Stomach smooth muscle (tissue), 2 donors: ENCODE results near the gene CASTOR2.
"Not testable (repeated sequence)": the region's sequence is repeated elsewhere in the genome, so short reads cannot be mapped to it uniquely, and the experiment has no call there.

Experiments
- H3K27ac ChIP-seq: one replicate; pipeline ENCODE4 v1.7.0; 2013; ENCODE audit warnings: mild to moderate bottlenecking, low read length, inconsistent platforms
- H3K27me3 ChIP-seq, 2 donors: one replicate each; pipeline ENCODE4 v1.7.0; 2013; ENCODE audit warnings: low read length in 2 of 2; ENCODE audit not compliant: insufficient read depth in 2 of 2, control insufficient read depth in 1 of 2
- H3K36me3 ChIP-seq, 2 donors: one replicate each; pipeline ENCODE4 v1.7.0; 2013; ENCODE audit warnings: low read length in 2 of 2; ENCODE audit not compliant: control insufficient read depth in 2 of 2, insufficient read depth in 2 of 2
- H3K4me1 ChIP-seq: one replicate; pipeline ENCODE4 v1.7.0; 2013; ENCODE audit warnings: low read length; ENCODE audit not compliant: control insufficient read depth, insufficient read depth
- H3K4me3 ChIP-seq, 2 donors: one replicate each; pipeline ENCODE4 v1.7.0; 2013; ENCODE audit warnings: low read length in 2 of 2
- H3K9ac ChIP-seq, 2 donors: one replicate each; pipeline ENCODE4 v1.7.0; 2013; ENCODE audit warnings: low read length in 2 of 2, mild to moderate bottlenecking in 1 of 2
- H3K9me3 ChIP-seq, 2 donors: one replicate each; pipeline ENCODE4 v1.7.0; 2013; ENCODE audit warnings: low read length in 2 of 2; ENCODE audit not compliant: control insufficient read depth in 2 of 2
- donor health status: healthy.
- donor health status: Pancreatic carcinoma.

The CASTOR2 gene

DNA sequence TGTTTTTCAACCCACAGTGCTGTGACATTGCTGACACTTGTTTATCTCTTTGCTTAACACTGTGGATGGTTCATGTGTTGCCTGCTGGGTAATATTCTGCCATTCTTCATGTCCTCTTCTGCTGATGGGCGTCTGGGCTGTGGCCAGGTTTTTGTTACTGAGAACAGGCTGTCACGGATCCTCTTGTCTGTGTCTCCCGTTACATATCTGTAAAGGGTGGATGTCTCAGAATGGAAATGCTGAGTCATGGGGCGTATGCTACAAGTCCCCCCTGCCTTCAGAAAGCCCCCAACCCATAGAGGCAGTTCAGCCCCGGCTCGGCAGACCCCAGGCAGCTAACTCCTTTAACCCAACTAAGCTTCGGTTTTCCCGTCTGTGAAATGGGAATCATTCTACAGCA, 33.3 kb downstream of the CASTOR2 start:
- H3K27ac ChIP-seq, H3K4me3 ChIP-seq, H3K9ac ChIP-seq, H3K4me1 ChIP-seq, H3K36me3 ChIP-seq, H3K27me3 ChIP-seq, H3K9me3 ChIP-seq: not testable (repeated sequence)

- not testable (repeated sequence) for H3K9ac ChIP-seq, H3K4me3 ChIP-seq, H3K9me3 ChIP-seq, H3K4me1 ChIP-seq, H3K27me3 ChIP-seq, H3K36me3 ChIP-seq, H3K27ac ChIP-seq
Measured at GRCh38 chr7:75001356-75001755, 36.9 kb downstream of the CASTOR2 start.

- Histone ChIP-seq H3K4me1 (no peaks in the 10 kb centered on the region), H3K27ac (no peak overlapping the region), H3K9ac (no peak overlapping the region), H3K27me3 (no peaks in the 10 kb centered on the region), H3K4me3 (no peak overlapping the region), H3K9me3 (no peaks in the 10 kb centered on the region), H3K36me3 (no peaks in the 10 kb centered on the region)
Measured at GRCh38 chr7:75010036-75010435, 45.5 kb downstream of the CASTOR2 start.

- H3K4me3 ChIP-seq = no peak overlapping the region
- H3K27ac ChIP-seq = no peak overlapping the region
- H3K27me3 ChIP-seq = no peaks in the 10 kb centered on the region
- no peaks in the 10 kb centered on the region for H3K9me3 ChIP-seq
- H3K9ac ChIP-seq = no peak overlapping the region
- no peaks in the 10 kb centered on the region for H3K4me1 ChIP-seq
- H3K36me3 ChIP-seq = peaks cover 3 to 12% of the 10 kb centered on the region in 2 donors
Measured at GRCh38 chr7:75017832-75018231, 53.3 kb downstream of the CASTOR2 start.

DNA sequence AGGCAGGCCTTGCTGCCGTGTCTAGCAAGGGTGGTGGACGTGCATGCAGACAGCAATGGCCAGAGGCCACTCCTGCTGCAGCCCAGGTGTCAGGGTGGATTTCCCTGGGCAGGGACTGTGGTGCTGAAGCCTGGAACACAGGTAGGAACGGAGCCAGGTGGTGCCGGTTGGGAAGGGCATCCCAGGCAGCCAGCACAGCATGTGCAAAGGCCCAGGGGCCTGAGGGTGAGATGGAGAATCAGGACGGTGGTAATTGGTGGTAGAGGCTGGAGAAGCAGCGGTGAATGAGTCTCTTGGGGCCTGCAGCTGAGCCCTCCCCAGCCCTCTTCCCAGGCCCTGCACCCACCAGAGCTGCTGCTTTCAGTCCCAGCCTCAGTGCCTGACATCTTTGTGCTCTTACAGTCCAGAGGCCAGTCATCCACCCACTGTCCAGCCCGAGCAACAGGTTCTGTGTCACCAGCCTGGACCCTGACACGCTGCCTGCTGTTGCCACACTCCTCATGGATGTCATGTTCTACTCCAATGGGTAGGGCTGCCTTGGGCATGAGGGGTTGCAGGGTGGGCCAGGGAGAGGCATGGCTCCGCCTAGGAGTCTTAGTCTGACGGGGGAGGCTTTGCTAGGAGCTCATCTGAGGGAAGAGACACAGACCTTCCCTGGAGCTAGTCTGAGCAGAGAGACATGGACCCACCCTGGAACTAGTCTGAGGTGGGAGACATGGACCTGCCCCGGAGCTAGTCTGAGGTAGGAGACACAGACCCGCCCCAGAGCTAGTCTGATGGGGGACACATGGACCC, 54.3 kb downstream of the CASTOR2 start:
- H3K9me3 ChIP-seq = no peaks in the 10 kb centered on the region
- H3K27me3 ChIP-seq = no peaks in the 10 kb centered on the region
- no peak overlapping the region for H3K9ac ChIP-seq
- H3K36me3 ChIP-seq = peaks cover 3 to 12% of the 10 kb centered on the region in 2 donors
- H3K4me1 ChIP-seq = no peaks in the 10 kb centered on the region
- H3K27ac ChIP-seq = no peak overlapping the region
- no peak overlapping the region for H3K4me3 ChIP-seq

DNA sequence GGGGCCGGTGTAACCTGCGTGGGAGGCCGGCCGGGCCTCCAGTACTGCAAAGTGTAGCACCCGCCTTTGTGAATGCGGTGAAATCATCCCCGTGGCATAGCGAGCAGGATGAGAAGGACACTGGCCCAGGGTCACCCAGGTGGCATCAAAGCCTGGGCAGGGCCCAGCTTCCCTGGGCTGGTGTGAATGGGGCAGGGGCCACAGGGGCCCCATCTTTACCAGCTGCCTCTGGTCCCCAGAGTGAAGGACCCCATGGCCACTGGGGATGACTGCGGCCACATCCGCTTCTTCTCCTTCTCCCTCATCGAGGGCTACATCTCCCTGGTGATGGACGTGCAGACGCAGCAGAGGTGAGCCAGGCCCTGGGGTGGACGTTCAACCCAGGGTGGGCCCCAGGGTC, 55.3 kb downstream of the CASTOR2 start:
- Histone ChIP-seq H3K9me3 (no peaks in the 10 kb centered on the region), H3K36me3 (peaks cover 3 to 12% of the 10 kb centered on the region in 2 donors), H3K27ac (no peak overlapping the region), H3K4me3 (no peak overlapping the region), H3K9ac (no peak overlapping the region), H3K27me3 (no peaks in the 10 kb centered on the region), H3K4me1 (no peaks in the 10 kb centered on the region)

DNA sequence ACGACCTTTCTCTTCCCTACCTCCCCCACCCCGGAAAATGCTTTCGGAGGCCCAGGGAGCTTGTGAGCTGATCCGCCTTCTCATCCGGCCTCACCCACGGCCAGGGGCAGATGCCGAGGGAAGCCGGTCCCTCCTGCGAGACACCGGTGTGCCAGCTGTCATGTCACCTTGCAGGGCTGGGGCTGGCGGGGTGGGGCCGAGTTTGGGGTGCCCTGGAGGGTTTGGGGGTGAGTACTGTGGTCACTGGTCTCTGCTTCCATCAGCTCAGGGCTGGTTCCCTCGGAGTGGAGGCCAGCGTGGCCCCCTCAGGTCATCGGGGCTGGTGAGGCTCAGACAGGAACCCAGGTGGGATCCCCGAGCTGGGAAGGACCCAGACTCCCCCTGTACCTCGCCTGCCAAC, 60.4 kb downstream of the CASTOR2 start:
- no peaks in the 10 kb centered on the region for H3K4me1 ChIP-seq
- H3K4me3 ChIP-seq = no peak overlapping the region
- no peak overlapping the region for H3K9ac ChIP-seq
- peaks cover 0 to 3% of the 10 kb centered on the region in 2 donors for H3K36me3 ChIP-seq
- no peak overlapping the region for H3K27ac ChIP-seq
- no peaks in the 10 kb centered on the region for H3K9me3 ChIP-seq
- H3K27me3 ChIP-seq = no peaks in the 10 kb centered on the region

DNA sequence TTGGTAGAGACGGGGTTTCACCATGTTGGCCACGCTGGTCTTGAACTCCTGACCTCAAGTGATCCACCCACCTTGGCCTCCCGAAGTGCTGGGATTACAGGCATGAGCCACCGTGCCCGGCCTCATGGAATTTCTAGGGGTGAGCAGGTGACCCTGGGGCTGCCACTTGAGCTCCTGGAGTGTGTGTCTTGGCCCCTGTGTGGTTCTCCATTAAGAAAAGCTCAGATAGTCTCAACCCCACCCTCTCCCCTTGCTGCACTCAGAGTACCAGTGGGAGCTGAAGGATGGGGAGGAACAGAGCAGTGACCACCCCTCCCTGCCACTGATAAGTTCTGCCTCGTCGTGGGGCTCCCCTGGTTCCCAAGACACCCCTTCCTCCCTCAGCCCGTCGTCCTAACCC, 63.8 kb downstream of the CASTOR2 start:
- Histone ChIP-seq H3K9me3 (no peaks in the 10 kb centered on the region), H3K9ac (no peak overlapping the region), H3K4me1 (no peaks in the 10 kb centered on the region), H3K4me3 (no peak overlapping the region), H3K36me3 (peaks cover 0 to 2% of the 10 kb centered on the region in 2 donors), H3K27ac (no peak overlapping the region), H3K27me3 (no peaks in the 10 kb centered on the region)

GRCh38 chr7:75033064-75033463, 68.6 kb downstream of the CASTOR2 start:
- Histone ChIP-seq H3K27me3 (no peaks in the 10 kb centered on the region), H3K9me3 (no peaks in the 10 kb centered on the region), H3K27ac (no peak overlapping the region), H3K4me3 (no peak overlapping the region), H3K9ac (no peak overlapping the region), H3K4me1 (no peaks in the 10 kb centered on the region), H3K36me3 (peaks cover 0 to 2% of the 10 kb centered on the region in 2 donors)

- no peak overlapping the region for H3K9ac ChIP-seq
- no peak overlapping the region for H3K27ac ChIP-seq
- no peak overlapping the region for H3K4me3 ChIP-seq
- no peaks in the 10 kb centered on the region for H3K4me1 ChIP-seq
- H3K27me3 ChIP-seq = no peaks in the 10 kb centered on the region
- H3K36me3 ChIP-seq = peaks cover 0 to 2% of the 10 kb centered on the region in 2 donors
- H3K9me3 ChIP-seq = no peaks in the 10 kb centered on the region
Measured at GRCh38 chr7:75033826-75034225, 69.3 kb downstream of the CASTOR2 start.

DNA sequence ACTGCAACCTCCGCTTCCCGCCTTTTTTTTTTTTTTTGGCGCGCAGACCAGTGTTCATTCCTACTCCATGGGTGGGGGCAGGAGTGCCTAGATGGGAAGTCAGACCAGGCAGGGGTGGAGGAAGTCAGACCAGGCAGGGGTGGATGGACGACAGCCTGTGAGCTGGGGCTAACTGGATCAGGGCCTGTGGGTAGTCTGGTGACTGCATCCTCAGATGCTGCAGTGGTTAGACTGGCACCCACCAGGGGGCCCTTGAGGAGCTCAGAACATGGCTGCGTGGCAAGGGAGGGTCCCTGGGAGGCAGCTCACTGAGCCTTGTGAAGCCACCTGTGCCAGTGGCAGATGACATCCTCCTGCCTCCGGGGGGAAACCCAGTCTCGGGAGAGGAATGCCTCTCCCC, 74.0 kb downstream of the CASTOR2 start:
- Histone ChIP-seq H3K27ac (no peak overlapping the region), H3K4me3 (no peak overlapping the region), H3K27me3 (no peaks in the 10 kb centered on the region), H3K9ac (no peak overlapping the region), H3K36me3 (peaks cover 11 to 14% of the 10 kb centered on the region in 2 donors), H3K9me3 (no peaks in the 10 kb centered on the region), H3K4me1 (no peaks in the 10 kb centered on the region)
